HG03159 (cell line): Measurements from ENCODE around the gene KCTD1.

Experiments
- ATAC-seq: cut with Tn5 transposase; IDR thresholded peaks from one replicate; pipeline ENCODE4 v1.9.1; 2021; ENCODE audit warnings: mild to moderate bottlenecking, moderate library complexity; ENCODE audit not compliant: unreplicated experiment

KCTD1 gene

GRCh38 chr18:26487437-26487836 lies 60.9 kb downstream of the KCTD1 start:
- peak; percentile 85 for ATAC-seq

GRCh38 chr18:26483633-26484032 lies 64.7 kb downstream of the KCTD1 start:
- no peak for ATAC-seq

GRCh38 chr18:26482569-26482968 lies 65.8 kb downstream of the KCTD1 start:
- no peak for ATAC-seq

GRCh38 chr18:26480897-26481795 lies 67.2 kb downstream of the KCTD1 start:
- peak; percentile 60 for ATAC-seq

- no peak for ATAC-seq
Measured at GRCh38 chr18:26479681-26480079, 68.7 kb downstream of the KCTD1 start.

DNA sequence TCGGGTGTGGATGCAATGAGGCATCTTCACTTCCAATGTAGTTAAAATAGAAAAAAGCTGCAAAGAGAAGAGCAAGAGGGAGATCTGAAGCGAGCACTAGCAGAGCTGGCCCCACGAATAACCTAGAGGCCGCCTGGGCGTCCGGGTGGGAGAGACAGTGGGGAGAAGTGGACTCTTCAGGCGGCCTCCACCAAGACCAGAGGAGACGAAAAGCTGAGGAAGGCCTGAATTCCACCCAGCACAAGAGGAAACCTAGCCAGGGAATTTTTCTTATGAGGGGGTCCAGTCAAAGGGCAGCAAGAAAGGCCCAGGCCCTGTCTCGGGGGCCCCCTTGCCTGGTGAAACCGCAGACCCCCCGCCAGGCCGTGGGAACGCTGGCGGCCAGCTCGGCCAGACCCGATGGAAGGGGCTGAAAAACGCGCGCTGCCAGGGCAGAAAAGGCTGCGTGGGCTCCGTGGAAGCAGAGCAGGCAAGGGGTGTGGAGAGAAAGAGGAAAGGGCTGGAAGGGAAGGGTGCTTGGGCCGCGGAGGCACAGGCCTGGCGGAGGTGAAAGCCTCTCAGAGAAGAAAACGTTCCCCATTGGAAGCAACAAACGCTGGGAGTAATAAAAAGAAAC lies 69.2 kb downstream of the KCTD1 start:
- no peak for ATAC-seq

DNA sequence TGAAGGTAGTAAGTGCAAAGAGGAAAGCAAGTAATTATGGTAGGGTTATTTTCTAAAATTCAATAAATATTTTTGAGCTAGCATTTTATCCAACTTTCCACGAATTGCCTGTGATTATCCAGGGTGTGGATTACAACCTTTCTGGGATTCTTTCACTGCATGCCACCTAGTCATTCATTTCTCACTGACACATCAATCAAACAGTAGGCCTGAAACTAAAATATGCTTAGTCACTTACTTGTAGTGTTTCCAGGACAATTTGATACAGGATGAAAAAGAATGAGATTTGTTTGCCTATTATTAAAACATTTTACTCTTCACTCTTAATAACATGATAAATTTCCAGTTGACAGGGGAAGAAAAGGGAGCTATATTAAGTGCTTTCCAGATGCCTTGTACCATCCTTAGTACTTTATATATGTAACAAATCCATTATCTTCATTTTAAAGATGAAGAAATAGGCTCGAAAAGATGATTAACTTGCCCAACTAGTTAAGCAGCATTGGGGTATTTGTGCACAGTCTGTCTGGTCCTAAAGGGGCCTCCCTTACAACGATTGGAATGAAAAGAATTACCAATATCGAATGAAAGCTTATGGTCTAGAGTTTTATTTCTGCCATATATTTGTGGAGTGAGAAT lies 70.4 kb downstream of the KCTD1 start:
- ATAC-seq, result no peak

DNA sequence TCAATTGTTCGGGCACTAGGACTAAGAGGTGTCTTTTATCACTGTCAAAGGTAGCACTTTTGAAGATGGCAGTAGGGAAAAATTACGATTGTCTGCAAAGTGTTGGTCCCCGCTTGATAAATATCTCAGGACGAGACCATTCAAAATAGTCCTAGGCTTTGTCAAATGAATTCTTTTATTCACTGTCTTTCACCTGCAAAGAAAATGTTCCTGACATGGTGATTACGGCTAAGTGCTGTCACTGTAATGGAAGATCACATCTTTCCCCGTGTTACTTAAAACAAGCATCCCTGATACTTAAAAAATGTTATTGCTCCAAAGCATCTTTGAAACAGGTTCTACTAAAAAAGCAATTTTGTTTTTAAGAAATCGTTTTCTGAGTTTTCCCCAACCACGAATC lies 71.7 kb downstream of the KCTD1 start:
- ATAC-seq, result no peak

DNA sequence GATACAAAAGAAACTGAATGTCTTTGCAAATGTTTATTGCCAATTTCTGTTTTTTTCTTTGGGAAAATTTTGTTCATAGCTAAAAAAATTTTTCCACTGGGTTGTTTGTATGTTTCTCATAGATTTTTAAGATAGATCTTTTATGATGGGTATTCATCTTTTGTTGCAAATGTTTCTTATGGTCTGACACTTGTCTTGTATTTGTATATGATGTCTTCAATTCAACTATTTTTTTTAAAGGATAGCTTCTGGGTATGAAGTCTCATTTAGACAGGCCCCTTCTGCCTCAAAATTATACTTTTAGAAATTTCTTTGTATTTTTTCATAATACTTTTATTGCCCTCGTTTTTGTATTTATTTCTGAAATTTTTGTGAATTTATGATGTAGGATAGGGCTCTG lies 73.8 kb downstream of the KCTD1 start:
- ATAC-seq, result no peak

GRCh38 chr18:26473672-26474071 lies 74.7 kb downstream of the KCTD1 start:
- no peak for ATAC-seq

DNA sequence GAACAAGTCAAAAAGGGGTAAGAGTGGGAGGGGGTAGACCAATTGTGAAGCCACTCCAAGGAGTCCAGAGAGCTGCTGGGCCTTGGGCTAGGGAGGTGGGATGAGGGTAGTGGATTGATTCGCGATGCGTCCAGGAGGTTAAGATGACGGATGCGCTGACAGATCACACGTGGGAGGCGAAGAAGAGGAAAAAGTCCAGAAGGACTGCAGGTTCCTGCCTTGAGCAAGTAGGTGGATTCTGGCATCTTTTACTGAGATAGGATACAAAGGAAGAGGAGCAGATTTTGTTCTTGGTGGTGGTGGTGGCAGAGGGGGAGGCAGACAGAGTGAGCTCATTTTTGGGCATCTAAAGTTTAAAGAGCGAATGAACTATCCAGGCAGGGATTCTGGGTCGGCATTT lies 76.5 kb downstream of the KCTD1 start:
- ATAC-seq, result no peak

DNA sequence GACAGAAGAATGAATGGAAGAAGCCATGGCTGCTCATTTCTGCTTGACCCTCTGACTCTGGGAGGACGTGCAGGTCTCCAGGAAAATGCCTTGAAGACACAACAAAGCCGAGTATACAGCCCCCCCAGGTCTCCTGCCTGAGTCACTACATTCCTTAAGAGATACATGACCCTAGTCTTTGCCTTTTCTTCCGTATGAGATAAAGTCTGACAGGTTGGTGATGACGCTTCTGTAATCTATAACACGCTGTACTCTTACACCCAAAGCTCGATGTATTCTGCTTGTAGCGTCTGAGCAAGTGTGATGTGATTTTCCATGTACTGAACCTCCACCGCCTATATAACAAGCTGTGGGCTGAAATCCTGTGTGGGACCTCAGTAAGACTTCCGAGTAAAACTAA lies 77.3 kb downstream of the KCTD1 start:
- no peak for ATAC-seq

DNA sequence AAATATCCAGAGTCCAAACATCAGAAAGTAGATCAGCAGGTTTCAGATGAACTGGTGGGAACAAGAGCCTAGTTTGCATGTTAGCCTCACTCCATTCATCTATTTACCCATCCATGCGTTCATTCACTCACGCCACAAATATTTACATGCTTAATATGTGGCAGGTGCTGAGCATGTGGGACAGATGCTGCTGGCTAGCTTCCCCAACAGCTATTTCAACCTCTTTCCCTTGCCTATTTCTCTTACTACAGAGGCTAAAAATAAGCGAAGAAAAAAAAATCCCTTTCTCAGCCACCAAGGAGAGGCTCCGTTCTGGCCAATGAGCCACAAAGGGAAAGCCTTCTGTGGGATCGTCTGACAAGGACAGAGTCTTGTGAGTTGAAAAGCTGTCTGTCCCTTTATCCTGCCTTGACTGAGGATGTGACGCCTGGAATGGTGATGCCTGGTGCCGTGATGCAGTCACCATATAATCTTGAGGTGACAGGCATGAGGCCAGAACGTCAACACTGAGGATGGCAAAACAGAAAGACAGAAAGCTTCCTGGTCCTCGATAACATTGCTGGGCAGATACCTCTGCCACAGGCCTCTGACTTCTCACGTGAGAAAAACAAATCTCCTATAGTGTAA lies 78.2 kb downstream of the KCTD1 start:
- peak; percentile 88 for ATAC-seq

DNA sequence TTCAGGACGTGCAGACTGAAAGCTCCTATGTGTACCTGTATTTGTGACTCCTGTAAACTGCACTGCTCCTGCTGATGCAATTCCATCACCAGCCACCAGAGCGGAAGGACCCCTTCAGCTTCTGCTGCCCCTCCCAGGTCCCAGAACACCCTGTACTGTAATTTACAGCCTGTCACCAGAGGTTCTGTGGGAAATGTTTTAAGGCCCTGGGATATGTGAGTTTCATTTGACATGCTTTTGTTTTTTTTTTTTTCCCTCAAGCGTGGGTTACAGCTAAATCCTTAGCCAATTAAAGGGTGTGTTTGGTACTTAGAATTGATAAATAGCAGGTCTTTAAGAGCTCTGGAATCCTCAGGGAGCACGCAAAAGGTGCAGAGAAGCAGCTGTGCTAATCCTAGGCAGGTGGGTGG lies 79.4 kb downstream of the KCTD1 start:
- ATAC-seq, result peak; percentile 65

DNA sequence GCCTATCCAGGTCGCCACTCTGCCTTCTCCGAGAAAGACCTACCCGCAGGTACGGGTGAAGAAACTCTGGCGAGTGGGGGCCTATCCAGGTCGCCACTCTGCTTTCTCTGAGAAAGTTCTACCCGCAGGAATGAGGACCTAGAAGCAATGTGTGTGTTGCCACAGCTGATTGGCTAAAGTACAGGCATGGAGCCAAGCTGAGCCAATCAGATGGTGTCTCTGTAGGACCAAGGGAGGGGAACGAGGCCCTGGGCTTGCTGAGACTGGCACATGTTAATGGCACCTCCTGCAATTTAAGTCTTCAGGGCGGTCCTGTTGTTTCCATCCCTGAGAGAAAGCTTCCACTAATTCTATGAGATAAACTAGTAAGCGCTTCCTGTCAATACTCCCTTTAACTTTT lies 82.3 kb downstream of the KCTD1 start:
- ATAC-seq, result no peak

GRCh38 chr18:26465431-26465830 lies 82.9 kb downstream of the KCTD1 start:
- no peak for ATAC-seq

GRCh38 chr18:26464128-26465011 lies 84.0 kb downstream of the KCTD1 start:
- ATAC-seq, result no peak

- ATAC-seq, result no peak
Measured at GRCh38 chr18:26462355-26462754, 86.0 kb downstream of the KCTD1 start.

DNA sequence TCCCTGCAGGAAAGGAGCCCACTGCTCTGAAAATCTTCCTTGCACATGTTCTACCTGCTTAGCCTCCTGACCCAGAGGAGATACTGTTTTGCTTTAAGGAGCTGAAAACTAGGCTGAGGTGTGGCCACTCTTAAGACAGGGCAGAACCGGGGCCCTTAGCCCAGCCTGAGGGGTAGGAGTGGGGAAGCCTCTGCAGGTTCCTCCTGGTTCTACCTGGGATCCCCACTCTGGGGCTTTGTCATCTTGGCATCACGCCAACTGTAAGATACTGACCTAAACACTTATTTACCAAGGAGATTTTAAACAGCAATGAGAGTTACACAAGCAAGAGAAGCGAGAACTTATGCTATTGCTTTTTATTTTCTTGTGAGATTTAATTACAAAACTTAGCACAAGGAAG lies 86.9 kb downstream of the KCTD1 start:
- no peak for ATAC-seq

DNA sequence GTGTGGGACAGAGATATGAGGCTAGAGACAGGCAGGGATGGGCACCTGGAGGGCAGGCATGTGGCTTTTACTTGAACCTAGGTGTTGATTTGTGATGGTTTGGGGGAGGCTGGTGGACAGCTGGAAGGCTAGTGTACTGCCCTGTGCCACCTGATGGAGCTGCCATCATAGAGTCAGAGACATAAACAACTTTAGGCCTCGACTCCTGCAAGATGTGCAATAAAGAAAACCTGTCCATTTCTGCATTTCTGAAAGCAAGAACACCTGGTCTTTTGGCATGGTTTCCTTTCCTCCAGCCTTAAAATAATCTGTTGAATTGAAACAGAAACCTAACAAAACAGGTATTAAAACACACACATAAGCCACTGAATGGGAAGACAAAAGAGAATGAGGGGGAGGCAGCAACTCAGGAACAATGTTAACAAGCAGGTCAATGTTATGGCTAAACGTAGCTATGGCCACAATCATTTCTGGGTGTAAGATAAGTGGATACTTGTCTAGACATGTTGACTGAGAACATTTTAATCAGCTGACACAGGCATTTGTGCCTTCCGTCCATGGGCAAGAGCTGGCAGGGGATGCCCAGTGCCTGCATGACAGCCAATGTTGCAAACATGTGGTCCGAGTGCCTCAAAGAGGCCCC lies 87.8 kb downstream of the KCTD1 start:
- ATAC-seq, result peak; percentile 74
